ENCODE results near the gene MSRB2. TPM values are rescaled to one million over a fixed set of nuclear protein-coding genes. Genes with fewer than 3 reads are reported as not detected.

MSRB2 gene
- total RNA-seq, 1 experiment from 2014 or later, result 9.6 TPM

DNA sequence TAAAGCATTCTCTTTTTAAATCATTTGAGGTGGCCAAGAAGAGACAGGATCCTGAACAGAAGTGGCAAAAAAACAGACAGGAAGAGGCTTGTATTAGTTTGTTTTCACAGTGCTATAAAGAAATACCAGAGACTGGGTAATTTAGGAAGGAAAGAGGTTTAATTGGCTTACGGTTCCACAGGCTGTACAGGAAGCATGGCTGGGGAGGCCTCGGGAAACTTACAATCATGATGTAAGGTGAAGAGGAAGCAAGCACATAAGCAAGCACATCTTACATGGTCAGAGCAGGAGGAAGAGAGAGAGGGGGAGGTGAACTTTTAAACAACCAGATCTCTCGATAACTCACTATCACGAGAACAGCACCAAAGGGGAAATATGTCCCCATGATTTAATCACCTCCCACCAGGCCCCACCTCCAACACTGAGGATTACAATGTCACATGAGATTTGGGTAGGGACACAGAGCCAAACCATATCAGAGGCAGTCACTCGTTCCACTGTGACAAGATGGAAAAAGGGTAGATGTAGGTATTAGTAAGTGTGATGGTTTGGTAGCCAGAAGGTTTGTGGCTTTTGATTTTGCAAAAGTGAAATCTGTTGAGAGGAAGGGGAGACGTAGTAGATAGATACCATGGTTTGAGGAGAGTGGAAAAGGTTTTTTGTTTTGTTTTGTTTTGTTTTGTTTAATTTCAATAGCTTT lies 5.1 kb downstream of the MSRB2 start:
- no peak for TF ChIP-seq IRF1 (CRISPR knock-in tag; IDR thresholded peaks at IDR 0.05)
- TF ChIP-seq ESRRA (CRISPR knock-in tag; IDR thresholded peaks at IDR 0.05; ENCODE audit: borderline replicate concordance), result no peak
- TF ChIP-seq ZNF532 (CRISPR knock-in tag; IDR thresholded peaks at IDR 0.05; ENCODE audit: borderline replicate concordance), result no peak
- TF ChIP-seq RORB (CRISPR knock-in tag; IDR thresholded peaks at IDR 0.05), result no peak
- TF ChIP-seq ZNF423 (CRISPR knock-in tag; IDR thresholded peaks at IDR 0.05), result no peak
- TF ChIP-seq E2F4 (CRISPR knock-in tag; IDR thresholded peaks at IDR 0.05; ENCODE audit: borderline replicate concordance, low read depth), result no peak
- TF ChIP-seq, protein P1, sequence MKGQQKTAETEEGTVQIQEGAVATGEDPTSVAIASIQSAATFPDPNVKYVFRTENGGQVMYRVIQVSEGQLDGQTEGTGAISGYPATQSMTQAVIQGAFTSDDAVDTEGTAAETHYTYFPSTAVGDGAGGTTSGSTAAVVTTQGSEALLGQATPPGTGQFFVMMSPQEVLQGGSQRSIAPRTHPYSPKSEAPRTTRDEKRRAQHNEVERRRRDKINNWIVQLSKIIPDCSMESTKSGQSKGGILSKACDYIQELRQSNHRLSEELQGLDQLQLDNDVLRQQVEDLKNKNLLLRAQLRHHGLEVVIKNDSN (CRISPR knock-in tag; IDR thresholded peaks at IDR 0.05), result no peak
- TF ChIP-seq ZNF232 (CRISPR knock-in tag; IDR thresholded peaks at IDR 0.05), result no peak
- TF ChIP-seq, protein P2, sequence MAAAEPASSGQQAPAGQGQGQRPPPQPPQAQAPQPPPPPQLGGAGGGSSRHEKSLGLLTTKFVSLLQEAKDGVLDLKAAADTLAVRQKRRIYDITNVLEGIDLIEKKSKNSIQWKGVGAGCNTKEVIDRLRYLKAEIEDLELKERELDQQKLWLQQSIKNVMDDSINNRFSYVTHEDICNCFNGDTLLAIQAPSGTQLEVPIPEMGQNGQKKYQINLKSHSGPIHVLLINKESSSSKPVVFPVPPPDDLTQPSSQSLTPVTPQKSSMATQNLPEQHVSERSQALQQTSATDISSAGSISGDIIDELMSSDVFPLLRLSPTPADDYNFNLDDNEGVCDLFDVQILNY (CRISPR knock-in tag; IDR thresholded peaks at IDR 0.05), result no peak
- TF ChIP-seq CBFB (CRISPR knock-in tag; IDR thresholded peaks at IDR 0.05; ENCODE audit: low read depth), result no peak
- no peak for TF ChIP-seq HMGA2 (CRISPR knock-in tag; IDR thresholded peaks at IDR 0.05)
- no peak for TF ChIP-seq ZNF512 (CRISPR knock-in tag; IDR thresholded peaks at IDR 0.05; ENCODE audit: borderline replicate concordance)
- no peak for TF ChIP-seq ETV6 (CRISPR knock-in tag; IDR thresholded peaks at IDR 0.05)
- no peak for TF ChIP-seq FOXP1 (CRISPR knock-in tag; IDR thresholded peaks at IDR 0.05; ENCODE audit: borderline replicate concordance)
- TF ChIP-seq GTF2I (CRISPR knock-in tag; conservative IDR thresholded peaks at IDR 0.05), result no peak
- no peak for TF ChIP-seq ZNF263 (CRISPR knock-in tag; IDR thresholded peaks at IDR 0.05; ENCODE audit: low read depth)
- TF ChIP-seq, protein P3, sequence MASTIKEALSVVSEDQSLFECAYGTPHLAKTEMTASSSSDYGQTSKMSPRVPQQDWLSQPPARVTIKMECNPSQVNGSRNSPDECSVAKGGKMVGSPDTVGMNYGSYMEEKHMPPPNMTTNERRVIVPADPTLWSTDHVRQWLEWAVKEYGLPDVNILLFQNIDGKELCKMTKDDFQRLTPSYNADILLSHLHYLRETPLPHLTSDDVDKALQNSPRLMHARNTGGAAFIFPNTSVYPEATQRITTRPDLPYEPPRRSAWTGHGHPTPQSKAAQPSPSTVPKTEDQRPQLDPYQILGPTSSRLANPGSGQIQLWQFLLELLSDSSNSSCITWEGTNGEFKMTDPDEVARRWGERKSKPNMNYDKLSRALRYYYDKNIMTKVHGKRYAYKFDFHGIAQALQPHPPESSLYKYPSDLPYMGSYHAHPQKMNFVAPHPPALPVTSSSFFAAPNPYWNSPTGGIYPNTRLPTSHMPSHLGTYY (CRISPR knock-in tag; IDR thresholded peaks at IDR 0.05), result no peak
- TF ChIP-seq FOXJ3 (CRISPR knock-in tag; IDR thresholded peaks at IDR 0.05; ENCODE audit: borderline replicate concordance), result no peak
- peaks cover 24% of the 10 kb centered on the region for H3K4me1 Mint-ChIP-seq
- CTCF ChIA-PET, result interaction anchor here (1.5 kb wide), 1 partner anchor 15 kb away, joined by 3 read pairs; no protein-coding TSS in a partner anchor
- POLR2A ChIA-PET, result no interaction called here
- H3K4me3 Mint-ChIP-seq, result no peak overlapping the region
- H3K27me3 Mint-ChIP-seq (ENCODE audit: low read depth), result no peaks in the 10 kb centered on the region
- H3K27ac Mint-ChIP-seq, result no peak overlapping the region
- ATAC-seq, result no peak
- no peak for DNase-seq (ENCODE audit: low spot score)
- peaks cover 19% of the 10 kb centered on the region for H3K9me3 Mint-ChIP-seq
- peaks cover 10% of the 10 kb centered on the region for H3K36me3 Mint-ChIP-seq

Measured in WTC11 (cell line).